Testis (tissue), 3 donors: ENCODE measurements around the gene TEKT3. TPM values are rescaled to one million over a fixed set of nuclear protein-coding genes. Genes with fewer than 3 reads are reported as not detected.

Experiments used
- DNase-seq: peaks from one replicate; pipeline ENCODE4 v3.0.0-alpha.2; 2019
- H3K27ac ChIP-seq, 2 donors: fragments of 200-600 bp; sonication (generic); one replicate each; pipeline ENCODE4 v1.5.1; 2019
- H3K27me3 ChIP-seq: fragments of 200-600 bp; sonication (generic); one replicate; pipeline ENCODE4 v1.5.1; 2019
- H3K36me3 ChIP-seq: fragments of 200-600 bp; sonication (generic); one replicate; pipeline ENCODE4 v1.5.1; 2017; ENCODE audit warnings: low read depth; ENCODE audit errors: missing control alignments
- H3K4me1 ChIP-seq: fragments of 200-600 bp; sonication (generic); one replicate; pipeline ENCODE4 v1.5.1; 2019
- H3K4me3 ChIP-seq, 2 donors: fragments of 200-600 bp; sonication (generic); one replicate each; pipeline ENCODE4 v1.5.1; 2017 to 2019
- H3K9me3 ChIP-seq: fragments of 200-600 bp; sonication (generic); one replicate; pipeline ENCODE4 v1.5.1; 2017
- CTCF ChIP-seq, 3 experiments: fragments of 450-650 bp in 2 of 3; fragments of 200-600 bp in 1 of 3; sonication (generic) in 1 of 3; IDR thresholded peaks; one replicate each; pipeline ENCODE4 v1.5.1; 2016 to 2019; ENCODE audit warnings: antibody characterized with exemption in 3 of 3, mild to moderate bottlenecking in 2 of 3, moderate library complexity in 1 of 3
- POLR2A ChIP-seq: fragments of 450-650 bp; IDR thresholded peaks from one replicate; pipeline ENCODE4 v1.6.1; 2017; ENCODE audit warnings: antibody characterized with exemption, mild to moderate bottlenecking, moderate library complexity
- WGBS, 2 donors: methylation state at CpG; one replicate each; pipeline ENCODE4 v1.1.5; 2018; 5-methylcytosine and 5-hydroxymethylcytosine counted together
- intact Hi-C: fragments of 100-400 bp; cut with DNase I; formaldehyde crosslinking; loops from one replicate; pipeline ENCODE4 v1.15.1; 2023; ENCODE audit warnings: low total_unique reads
- polyA plus RNA-seq: library from polyadenylated mRNA; stranded (reverse); fragments of 350-450 nt; fragmentation: Illumina TruSeq; extraction: RNeasy Lipid Tissue Mini Kit (QIAGEN cat#74804); gene quantifications from one replicate; pipeline ENCODE4 v1.2.3, GENCODE V29; 2014; ENCODE audit warnings: low read depth, low replicate concordance; ENCODE audit not compliant: insufficient read depth
- total RNA-seq, 2 donors: library from RNA; depleted of rRNA; stranded (reverse); fragments of >200 nt; gene quantifications; one replicate each; pipeline ENCODE4 v1.2.3, GENCODE V29; 2016

Gene TEKT3
- total and polyA plus RNA-seq, 3 donors from 2014 or later = 30.7 to 106 (median 52.0) TPM

GRCh38 chr17:15269087-15269779 lies 72.2 kb downstream of the TEKT3 start:
- Histone ChIP-seq H3K4me1 (peaks cover 6% of the 10 kb centered on the region), H3K27ac (peak overlapping the region in 1 of 2 donors; percentile 50), H3K4me3 (no peak overlapping the region), H3K27me3 (no peaks in the 10 kb centered on the region), H3K36me3 (no peaks in the 10 kb centered on the region), H3K9me3 (no peaks in the 10 kb centered on the region)
- no peak for TF ChIP-seq POLR2A
- WGBS, 2 donors = 54 to 57% methylated on average over 4 to 7 of the region's 7 CpGs
- DNase-seq = no peak
- intact Hi-C loops = no loop called here

- no peaks in the 10 kb centered on the region for H3K9me3 ChIP-seq
- DNase-seq = no peak
- TF ChIP-seq POLR2A (no peak), CTCF (IDR thresholded peaks at IDR 0.05) (no peak)
- WGBS, 2 donors = 40 to 50% methylated on average over 1 of the region's 1 CpG
- H3K27me3 ChIP-seq = no peaks in the 10 kb centered on the region
- H3K4me3 ChIP-seq = no peak overlapping the region
- intact Hi-C loops = no loop called here
- no peaks in the 10 kb centered on the region for H3K36me3 ChIP-seq
- peak overlapping the region in 1 of 2 donors; percentile 19 for H3K27ac ChIP-seq
- peaks cover 9% of the 10 kb centered on the region for H3K4me1 ChIP-seq
These were observed 72.9 kb downstream of the TEKT3 start for GRCh38 chr17:15268461-15268860.

- H3K9me3 ChIP-seq = no peaks in the 10 kb centered on the region
- WGBS, 2 donors = 74 to 78% methylated on average over 3 of the region's 3 CpGs
- no peaks in the 10 kb centered on the region for H3K27me3 ChIP-seq
- no peak overlapping the region for H3K4me3 ChIP-seq
- peaks cover 13% of the 10 kb centered on the region for H3K4me1 ChIP-seq
- DNase-seq = no peak
- intact Hi-C loops = no loop called here
- peak overlapping the region in 1 of 2 donors; percentile 19 for H3K27ac ChIP-seq
- TF ChIP-seq POLR2A (no peak), CTCF (IDR thresholded peaks at IDR 0.05) (no peak)
- no peaks in the 10 kb centered on the region for H3K36me3 ChIP-seq
These were observed 73.4 kb downstream of the TEKT3 start for GRCh38 chr17:15267996-15268395.

GRCh38 chr17:15266325-15267125 lies 74.9 kb downstream of the TEKT3 start:
- H3K27me3 ChIP-seq = no peaks in the 10 kb centered on the region
- H3K36me3 ChIP-seq = no peaks in the 10 kb centered on the region
- H3K9me3 ChIP-seq = no peaks in the 10 kb centered on the region
- DNase-seq = no peak
- no peak overlapping the region for H3K4me3 ChIP-seq
- no peak overlapping the region for H3K27ac ChIP-seq
- H3K4me1 ChIP-seq = peaks cover 13% of the 10 kb centered on the region
- 83 to 90% methylated on average over 13 of the region's 13 CpGs for WGBS, 2 donors
- TF ChIP-seq POLR2A = no peak
- TF ChIP-seq CTCF (IDR thresholded peaks at IDR 0.05) = no peak
- intact Hi-C loops = no loop called here

- H3K36me3 ChIP-seq = no peaks in the 10 kb centered on the region
- WGBS, 2 donors = 48 to 57% methylated on average over 6 of the region's 6 CpGs
- TF ChIP-seq POLR2A (no peak), CTCF (IDR thresholded peaks at IDR 0.05) (peak in 1 of 3 experiments; percentile 3)
- intact Hi-C loops = no loop called here
- no peak within 1 kb of the TSS for H3K27ac ChIP-seq
- H3K4me3 ChIP-seq = peak within 1 kb of the TSS in 1 of 2 donors; percentile 2
- H3K9me3 ChIP-seq = no peaks in the 10 kb centered on the region
- DNase-seq = peak; percentile 62
- H3K27me3 ChIP-seq = no peaks in the 10 kb centered on the region
- peaks cover 13% of the 10 kb centered on the region for H3K4me1 ChIP-seq
These were observed 76.3 kb downstream of the TEKT3 start, which contains the start of gene PMP22 for GRCh38 chr17:15265131-15265530. PMP22 (minus strand) TSS chr17:15265326; CDS start chr17:15260727, 4,599 bp downstream.
